Upper lobe of left lung (tissue), 6 donors: Measurements from ENCODE around the gene ZFAND5. TPM values are rescaled to one million over a fixed set of nuclear protein-coding genes. Genes with fewer than 3 reads are reported as not detected.

Experiments
- ATAC-seq, 2 donors: fragments of 200-7000 bp; cut with Tn5 transposase; one replicate each; pipeline ENCODE4 v1.9.1; 2022; ENCODE audit warnings: mild to moderate bottlenecking in 2 of 2, moderate library complexity in 2 of 2; ENCODE audit not compliant: low FRiP score in 2 of 2
- DNase-seq, 2 donors: peaks; one replicate each; pipeline ENCODE4 v3.0.0-alpha.2; 2019 to 2020
- H3K27ac ChIP-seq, 4 donors: fragments of 200-600 bp; sonication (generic); one replicate each; pipeline ENCODE4 v1.5.1; 2016 to 2019
- H3K27me3 ChIP-seq, 4 donors: fragments of 200-600 bp; sonication (generic); one replicate each; pipeline ENCODE4 v1.5.1; 2017 to 2019
- H3K36me3 ChIP-seq, 4 donors: fragments of 200-600 bp; sonication (generic); one replicate each; pipeline ENCODE4 v1.5.1; 2016 to 2019
- H3K4me1 ChIP-seq, 4 donors: fragments of 200-600 bp; sonication (generic); one replicate each; pipeline ENCODE4 v1.5.1; 2018 to 2019
- H3K4me3 ChIP-seq, 4 donors: fragments of 200-600 bp; sonication (generic); one replicate each; pipeline ENCODE4 v1.5.1; 2017 to 2019; ENCODE audit warnings: mild to moderate bottlenecking in 2 of 4, moderate library complexity in 1 of 4
- H3K9me3 ChIP-seq, 4 donors: fragments of 200-600 bp; sonication (generic); one replicate each; pipeline ENCODE4 v1.5.1; 2018 to 2019
- CTCF ChIP-seq, 6 experiments: fragments of 450-650 bp in 4 of 6; fragments of 200-600 bp in 2 of 6; sonication (generic) in 2 of 6; IDR thresholded peaks; one replicate each; pipeline ENCODE4 v1.5.1; 2016 to 2019; ENCODE audit warnings: antibody characterized with exemption in 6 of 6
- EP300 ChIP-seq, 4 donors: sonication (generic); formaldehyde crosslinking; IDR thresholded peaks; one replicate each; pipeline ENCODE4 v1.5.1; 2017; ENCODE audit warnings: antibody characterized with exemption in 4 of 4, control low read depth in 2 of 4
- POLR2A ChIP-seq, 4 donors: fragments of 450-650 bp; IDR thresholded peaks; one replicate each; pipeline ENCODE4 v1.5.1; 2016 to 2017; ENCODE audit warnings: antibody characterized with exemption in 4 of 4, mild to moderate bottlenecking in 2 of 4
- POLR2AphosphoS5 ChIP-seq, 2 donors: sonication (generic); formaldehyde crosslinking; IDR thresholded peaks; one replicate each; pipeline ENCODE4 v1.5.1; 2017; ENCODE audit warnings: antibody characterized with exemption in 2 of 2
- WGBS, 2 donors: methylation state at CpG; one replicate each; pipeline ENCODE4 v1.1.5; 2017 to 2018; 5-methylcytosine and 5-hydroxymethylcytosine counted together
- total RNA-seq, 6 donors: library from RNA; depleted of rRNA in 4 of 6; stranded (reverse); fragments of >200 nt in 4 of 6; gene quantifications; one replicate each; pipeline versions ENCODE4 v1.1.0 to v1.2.1, GENCODE V29; 2016 to 2021
- donor health status: DM: no; HTN: no; CAD: no; lungs with moderate emphysema.
- donor health status: DM: no; HTN: yes; CAD: no; lungs with severe emphysema.

The ZFAND5 gene
- total RNA-seq, 6 donors from 2014 or later = 199 to 483 (median 293) TPM

DNA sequence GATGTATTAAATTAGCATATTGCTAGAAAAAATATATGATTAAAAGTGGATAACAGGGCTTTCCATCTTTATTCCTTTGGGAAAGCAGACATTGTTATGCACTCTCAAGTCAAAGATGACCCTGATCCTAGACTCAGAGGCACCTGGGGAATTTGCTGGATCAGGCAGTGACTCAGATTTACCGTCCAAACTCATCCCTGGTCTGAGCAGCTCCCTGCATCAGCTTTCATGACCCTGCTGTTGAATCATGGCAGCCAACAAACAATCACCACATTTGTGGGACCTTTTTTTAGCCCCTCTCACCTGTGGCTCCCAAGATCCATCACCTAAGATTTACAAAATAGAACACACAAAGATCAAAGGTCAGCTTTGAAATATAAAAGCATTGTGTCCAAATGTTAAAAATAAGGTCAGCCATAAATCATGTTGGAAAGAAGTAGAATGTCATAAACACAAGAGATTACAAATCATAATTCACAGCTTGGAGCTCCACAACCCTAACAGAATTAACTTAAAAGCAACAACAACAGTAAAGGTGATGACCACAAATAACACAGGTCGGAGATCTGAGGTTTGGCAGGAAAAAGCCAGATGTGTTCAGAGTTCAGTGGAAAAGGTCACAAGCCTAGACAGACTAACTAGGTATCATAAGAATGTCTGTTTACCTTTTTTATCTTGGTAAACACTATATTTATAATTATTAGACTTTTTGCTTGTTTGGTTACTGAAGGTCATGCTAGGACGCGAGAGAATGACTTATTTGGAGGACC, 55.5 kb downstream of the ZFAND5 start:
- Histone ChIP-seq H3K36me3 (no peaks in the 10 kb centered on the region), H3K9me3 (no peaks in the 10 kb centered on the region), H3K4me3 (no peak overlapping the region), H3K4me1 (peaks cover 9 to 28% (median 23%) of the 10 kb centered on the region in 4 donors), H3K27me3 (no peaks in the 10 kb centered on the region), H3K27ac (no peak overlapping the region)
- TF ChIP-seq EP300 (IDR thresholded peaks at IDR 0.05) = no peak
- TF ChIP-seq CTCF (IDR thresholded peaks at IDR 0.05) = no peak
- TF ChIP-seq POLR2AphosphoS5 (IDR thresholded peaks at IDR 0.05) = no peak
- ATAC-seq (no peak), DNase-seq (no peak)
- 85 to 87% methylated on average over 4 of the region's 4 CpGs for WGBS, 2 donors

DNA sequence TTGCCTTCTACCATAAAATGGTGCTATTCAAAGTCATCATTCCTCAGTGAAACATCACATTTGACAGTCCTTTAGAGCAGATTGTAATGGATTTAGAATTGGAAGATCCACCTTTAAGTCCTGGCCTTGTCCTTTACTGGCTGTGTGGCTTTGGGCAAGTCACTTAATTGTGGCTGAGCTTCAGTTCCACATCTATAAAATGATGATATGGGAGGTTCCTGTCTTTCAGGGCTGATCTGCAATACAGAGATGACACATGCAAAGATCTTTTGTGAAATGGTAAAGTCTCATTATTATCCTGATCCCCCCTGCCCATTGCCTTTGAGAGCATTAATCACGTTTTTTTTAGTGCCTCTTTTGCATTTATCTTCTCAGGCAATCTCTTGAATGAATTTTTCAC, 58.2 kb downstream of the ZFAND5 start:
- 48 to 73% methylated on average over 1 of the region's 1 CpG for WGBS, 2 donors
- peaks cover 7 to 24% (median 22%) of the 10 kb centered on the region in 4 donors for H3K4me1 ChIP-seq
- H3K27me3 ChIP-seq = no peaks in the 10 kb centered on the region
- no peak for TF ChIP-seq POLR2AphosphoS5 (IDR thresholded peaks at IDR 0.05)
- no peak for TF ChIP-seq CTCF (IDR thresholded peaks at IDR 0.05)
- TF ChIP-seq EP300 (IDR thresholded peaks at IDR 0.05) = no peak
- no peak for TF ChIP-seq POLR2A (IDR thresholded peaks at IDR 0.05)
- peak overlapping the region; percentile 81 to 94 (median 88) for H3K27ac ChIP-seq
- H3K36me3 ChIP-seq = no peaks in the 10 kb centered on the region
- no peak for ATAC-seq
- no peaks in the 10 kb centered on the region for H3K9me3 ChIP-seq
- DNase-seq = no peak
- H3K4me3 ChIP-seq = peak overlapping the region in 1 of 4 donors; percentile 43

GRCh38 chr9:72305707-72306106, 59.3 kb downstream of the ZFAND5 start:
- Histone ChIP-seq H3K27me3 (no peaks in the 10 kb centered on the region), H3K36me3 (no peaks in the 10 kb centered on the region), H3K27ac (peak overlapping the region; percentile 81 to 94 (median 88)), H3K9me3 (no peaks in the 10 kb centered on the region), H3K4me3 (peak overlapping the region in 3 of 4 donors; percentile 37 to 43 (median 42)), H3K4me1 (peaks cover 7 to 24% (median 22%) of the 10 kb centered on the region in 4 donors)
- DNase-seq (no peak), ATAC-seq (no peak)
- WGBS, 2 donors = 32 to 43% methylated on average over 3 of the region's 3 CpGs
- TF ChIP-seq POLR2A (IDR thresholded peaks at IDR 0.05) (no peak), EP300 (IDR thresholded peaks at IDR 0.05) (no peak), POLR2AphosphoS5 (IDR thresholded peaks at IDR 0.05) (no peak), CTCF (IDR thresholded peaks at IDR 0.05) (no peak)

DNA sequence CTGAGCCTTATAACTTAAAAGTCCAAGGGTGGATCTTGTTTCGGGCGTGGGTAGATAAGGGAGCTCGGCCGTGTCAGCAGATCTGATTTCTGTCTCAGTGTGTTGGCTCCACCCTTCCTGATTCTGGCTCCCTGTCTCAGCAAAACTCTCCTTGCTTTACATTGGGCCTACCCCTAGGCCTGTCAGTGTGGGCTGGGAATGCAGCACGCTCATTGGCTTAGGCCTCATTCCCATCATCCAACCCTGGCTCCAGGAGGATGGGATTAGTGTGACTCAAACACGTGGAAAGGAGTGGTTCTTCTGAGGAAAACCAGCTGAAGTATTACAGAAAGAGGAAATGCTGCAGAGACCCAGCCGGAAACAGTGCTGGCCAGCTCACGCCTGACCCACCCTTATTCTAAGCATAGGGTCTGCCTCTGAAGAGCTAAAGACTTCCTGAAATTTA, 59.9 kb downstream of the ZFAND5 start:
- H3K27ac ChIP-seq = peak overlapping the region; percentile 81 to 94 (median 88)
- no peaks in the 10 kb centered on the region for H3K27me3 ChIP-seq
- peaks cover 7 to 24% (median 22%) of the 10 kb centered on the region in 4 donors for H3K4me1 ChIP-seq
- peak overlapping the region in 3 of 4 donors; percentile 37 to 43 (median 42) for H3K4me3 ChIP-seq
- DNase-seq (peak in 1 of 2 donors; percentile 96), ATAC-seq (peak; percentile 98 to 99)
- no peaks in the 10 kb centered on the region for H3K36me3 ChIP-seq
- no peaks in the 10 kb centered on the region for H3K9me3 ChIP-seq
- WGBS, 2 donors = 8 to 13% methylated on average over 8 of the region's 8 CpGs
- TF ChIP-seq EP300 (IDR thresholded peaks at IDR 0.05) (peak in 1 of 4 donors; percentile 45), CTCF (IDR thresholded peaks at IDR 0.05) (no peak), POLR2A (IDR thresholded peaks at IDR 0.05) (peak in 3 of 4 donors; percentile 64 to 87 (median 81)), POLR2AphosphoS5 (IDR thresholded peaks at IDR 0.05) (peak; percentile 81 to 96)
